Astrocyte (in vitro differentiated cells and primary cell): Measurements from ENCODE around the gene CHST3. TPM values are rescaled to one million over a fixed set of nuclear protein-coding genes. Genes with fewer than 3 reads are reported as not detected.

Experiments used
- DNase-seq: peaks from one replicate; pipeline ENCODE4 v3.0.0-alpha.2; 2010; ENCODE audit warnings: low read depth
- FAIRE-seq: peaks from 2 replicates; lab custom pipeline; 2011; peaks lifted over from hg19 to GRCh38; lab: Jason Lieb, UNC
- H2AFZ ChIP-seq: 2 replicates; pipeline ENCODE4 v1.6.0; 2012; ENCODE audit warnings: low read depth, low read length, inconsistent platforms
- H3K27ac ChIP-seq: 2 replicates; pipeline ENCODE4 v1.5.1; 2011; ENCODE audit warnings: low read depth, low read length, inconsistent platforms
- H3K27me3 ChIP-seq: 2 replicates; pipeline ENCODE4 v1.6.0; 2011; ENCODE audit warnings: low read length, inconsistent platforms; ENCODE audit not compliant: insufficient read depth
- H3K36me3 ChIP-seq: 2 replicates; pipeline ENCODE4 v1.5.1; 2011; ENCODE audit warnings: low read length, inconsistent platforms; ENCODE audit not compliant: insufficient read depth
- H3K4me1 ChIP-seq: 2 replicates; pipeline ENCODE4 v1.5.1; 2011; ENCODE audit warnings: low read length, inconsistent platforms; ENCODE audit not compliant: insufficient read depth
- H3K4me2 ChIP-seq: 2 replicates; pipeline ENCODE4 v1.6.0; 2012; ENCODE audit warnings: low read length, inconsistent platforms
- H3K4me3 ChIP-seq: 2 replicates; pipeline ENCODE4 v1.5.1; 2011; ENCODE audit warnings: low read depth, mild to moderate bottlenecking, low read length, inconsistent platforms; ENCODE audit not compliant: insufficient read depth
- H3K79me2 ChIP-seq: 2 replicates; pipeline ENCODE4 v1.6.0; 2012; ENCODE audit warnings: mild to moderate bottlenecking, low read length, inconsistent platforms; ENCODE audit not compliant: insufficient read depth
- H3K9ac ChIP-seq: 2 replicates; pipeline ENCODE4 v1.6.0; 2012; ENCODE audit warnings: mild to moderate bottlenecking, low read length, inconsistent platforms
- H3K9me3 ChIP-seq: 2 replicates; pipeline ENCODE4 v1.5.1; 2012; ENCODE audit warnings: low read depth, mild to moderate bottlenecking, low read length, inconsistent platforms; ENCODE audit not compliant: insufficient read depth
- H4K20me1 ChIP-seq: 2 replicates; pipeline ENCODE4 v1.6.0; 2012; ENCODE audit warnings: low read length, inconsistent platforms; ENCODE audit not compliant: insufficient read depth
- H3K27ac Mint-ChIP-seq: one replicate; pipeline ENCODE4 v1.8.0; 2021; ENCODE audit warnings: mild to moderate bottlenecking, mixed read lengths; ENCODE audit not compliant: unreplicated experiment
- H3K27me3 Mint-ChIP-seq: one replicate; pipeline ENCODE4 v1.8.0; 2021; ENCODE audit warnings: low read depth, mixed read lengths; ENCODE audit not compliant: unreplicated experiment
- H3K36me3 Mint-ChIP-seq: one replicate; pipeline ENCODE4 v1.8.0; 2021; ENCODE audit warnings: low read depth, mixed read lengths; ENCODE audit not compliant: unreplicated experiment
- H3K4me1 Mint-ChIP-seq: one replicate; pipeline ENCODE4 v1.8.0; 2021; ENCODE audit warnings: low read depth, mixed read lengths; ENCODE audit not compliant: unreplicated experiment
- H3K4me3 Mint-ChIP-seq: one replicate; pipeline ENCODE4 v1.8.0; 2021; ENCODE audit warnings: mild to moderate bottlenecking, moderate library complexity, mixed read lengths; ENCODE audit not compliant: unreplicated experiment
- H3K9me3 Mint-ChIP-seq: one replicate; pipeline ENCODE4 v1.8.0; 2021; ENCODE audit warnings: mild to moderate bottlenecking, mixed read lengths; ENCODE audit not compliant: unreplicated experiment
- CTCF ChIP-seq: IDR thresholded peaks from 2 replicates; pipeline ENCODE4 v1.5.1; 2011; ENCODE audit warnings: low read depth, mild to moderate bottlenecking, inconsistent platforms, low read length, moderate library complexity; ENCODE audit not compliant: insufficient read depth
- EZH2 ChIP-seq: IDR thresholded peaks from 2 replicates; pipeline ENCODE4 v1.6.1; 2012; ENCODE audit warnings: mild to moderate bottlenecking, low read length, inconsistent platforms; ENCODE audit not compliant: insufficient read depth
- total RNA-seq: library from RNA; stranded (reverse); gene quantifications from 2 replicates; pipeline ENCODE4 v1.2.1, GENCODE V29; 2021

The CHST3 gene
- total RNA-seq, 1 donor from 2014 or later: 43.5 TPM

GRCh38 chr10:72002354-72003295 is 38.4 kb downstream of the CHST3 start:
- Mint-ChIP-seq H3K4me3 (no peak overlapping the region), H3K27ac (no peak overlapping the region), H3K27me3 (no peaks in the 10 kb centered on the region), H3K36me3 (peaks cover 12% of the 10 kb centered on the region), H3K4me1 (peaks cover 29% of the 10 kb centered on the region), H3K9me3 (no peaks in the 10 kb centered on the region)
- TF ChIP-seq CTCF (no peak), EZH2 (no peak)
- H3K27ac ChIP-seq: no peak overlapping the region
- no peaks in the 10 kb centered on the region for H3K27me3 ChIP-seq
- no peaks in the 10 kb centered on the region for H3K36me3 ChIP-seq
- H3K79me2 ChIP-seq: peaks cover 68% of the 10 kb centered on the region
- H2AFZ ChIP-seq: no peak overlapping the region
- peaks cover 28% of the 10 kb centered on the region for H4K20me1 ChIP-seq
- H3K9me3 ChIP-seq: no peaks in the 10 kb centered on the region
- DNase-seq (no peak), FAIRE-seq (no peak)
- no peak overlapping the region for H3K9ac ChIP-seq
- H3K4me1 ChIP-seq: peaks cover 27% of the 10 kb centered on the region
- no peak overlapping the region for H3K4me2 ChIP-seq
- H3K4me3 ChIP-seq: no peak overlapping the region

GRCh38 chr10:72006026-72006425 is 41.8 kb downstream of the CHST3 start:
- no peak for FAIRE-seq
- H3K4me1 Mint-ChIP-seq: peaks cover 21% of the 10 kb centered on the region
- H3K4me3 ChIP-seq: no peak overlapping the region
- H3K36me3 Mint-ChIP-seq: peaks cover 17% of the 10 kb centered on the region
- DNase-seq: no peak
- H3K27me3 Mint-ChIP-seq: no peaks in the 10 kb centered on the region
- H3K27me3 ChIP-seq: no peaks in the 10 kb centered on the region
- H3K4me2 ChIP-seq: no peak overlapping the region
- H3K27ac ChIP-seq: no peak overlapping the region
- H3K36me3 ChIP-seq: no peaks in the 10 kb centered on the region
- H3K9me3 Mint-ChIP-seq: no peaks in the 10 kb centered on the region
- peaks cover 8% of the 10 kb centered on the region for H4K20me1 ChIP-seq
- peaks cover 22% of the 10 kb centered on the region for H3K4me1 ChIP-seq
- peaks cover 50% of the 10 kb centered on the region for H3K79me2 ChIP-seq
- H3K4me3 Mint-ChIP-seq: no peak overlapping the region
- H3K9me3 ChIP-seq: no peaks in the 10 kb centered on the region
- no peak overlapping the region for H3K27ac Mint-ChIP-seq
- H3K9ac ChIP-seq: no peak overlapping the region
- no peak overlapping the region for H2AFZ ChIP-seq
- TF ChIP-seq CTCF (no peak), EZH2 (no peak)
